Measurements from ENCODE around the gene PIGQ. TPM values are rescaled to one million over a fixed set of nuclear protein-coding genes. Genes with fewer than 3 reads are reported as not detected.

Gene PIGQ
- total and polyA plus RNA-seq, 2 of the 13 experiments (the other 11 are each of a cell fraction or from before 2014, with no cell fraction given): 7.7 to 19.7 TPM

GRCh38 chr16:591892-592517 is 22.2 kb downstream of the PIGQ start:
- WGBS (ENCODE audit: low lambda C conversion rate): 88% methylated on average over 14 of the region's 15 CpGs
- Histone ChIP-seq H3K79me2 (ENCODE audit: insufficient read depth, low read length) (peaks cover 52% of the 10 kb centered on the region), H3K9me3 (ENCODE audit: low read length) (no peaks in the 10 kb centered on the region), H4K20me1 (ENCODE audit: insufficient read depth, low read length) (peaks cover 14% of the 10 kb centered on the region; the same call in 1 of the 2 replicates), H3K9ac (ENCODE audit: insufficient read depth, low read depth, low read length) (no peak overlapping the region), H3K4me3 (replicated peaks in 1 of 3; ENCODE audit: insufficient read depth in 1 of 3, low read depth in 2 of 3, low read length in 3 of 3) (no peak overlapping the region), H3K27me3 (ENCODE audit: control insufficient read depth in 1 of 2, insufficient read depth in 2 of 2, low read length in 2 of 2) (no peaks in the 10 kb centered on the region), H2AFZ (ENCODE audit: low read length) (no peak overlapping the region), H3K4me1 (ENCODE audit: insufficient read depth, low read length) (peaks cover 47% of the 10 kb centered on the region), H3K36me3 (replicated peaks in 1 of 2; ENCODE audit: control insufficient read depth in 1 of 2, insufficient read depth in 2 of 2, low read length in 2 of 2) (peaks cover 3 to 7% of the 10 kb centered on the region in 2 experiments; a peak in 1 of 5 replicates), H3K27ac (ENCODE audit: extremely low read length, insufficient read depth, low read length) (no peak overlapping the region), H3K4me2 (ENCODE audit: low read depth, low read length) (peak overlapping the region; percentile 90; the same call in 1 of the 2 replicates)
- intact Hi-C loops (cut with micrococcal nuclease; ENCODE audit: unreplicated experiment) (no loop called here), in situ Hi-C loops (cut with HindIII; ENCODE audit: extremely low pct_ligation_motif_present, low pct_unique_long_range_greater_than_20kb) (no loop called here)
- CTCF ChIA-PET (ENCODE audit: low intra/inter-chr PET ratio, low total read pairs): no interaction called here
- POLR2A ChIA-PET: interaction anchor here (0.5 to 1.3 kb wide), 2 partner anchors 11 to 33 kb away, joined by 3 read pairs; no protein-coding TSS in a partner anchor
- FAIRE-seq: no peak
- no TSS peak for BruUV-seq (replicated peaks)
- TF ChIP-seq BCL3 (CRISPR knock-in tag; IDR thresholded peaks at IDR 0.05) (no peak), AGO2 (optimal IDR thresholded peaks at IDR 0.05; ENCODE audit: low read depth, low read length) (peak; percentile 8), ZBTB26 (CRISPR knock-in tag; IDR thresholded peaks at IDR 0.05; ENCODE audit: borderline replicate concordance) (no peak)
- no peak for ATAC-seq
- no peak for DNase-seq (ENCODE audit: low spot score)

Data from HepG2 (cell line).